Stimulated activated CD8-positive, alpha-beta memory T cell treated with anti-CD3 and anti-CD28 coated beads, Interleukin-4, amount 100 ng/mL, for 4 hours (primary cell): ENCODE measurements around the gene VWA2.

Experiments
- DNase-seq, 2 donors: peaks; one replicate each; pipeline ENCODE4 v3.0.0-alpha.2; 2020; ENCODE audit warnings: low read depth in 2 of 2, low spot score in 1 of 2

The VWA2 gene

DNA sequence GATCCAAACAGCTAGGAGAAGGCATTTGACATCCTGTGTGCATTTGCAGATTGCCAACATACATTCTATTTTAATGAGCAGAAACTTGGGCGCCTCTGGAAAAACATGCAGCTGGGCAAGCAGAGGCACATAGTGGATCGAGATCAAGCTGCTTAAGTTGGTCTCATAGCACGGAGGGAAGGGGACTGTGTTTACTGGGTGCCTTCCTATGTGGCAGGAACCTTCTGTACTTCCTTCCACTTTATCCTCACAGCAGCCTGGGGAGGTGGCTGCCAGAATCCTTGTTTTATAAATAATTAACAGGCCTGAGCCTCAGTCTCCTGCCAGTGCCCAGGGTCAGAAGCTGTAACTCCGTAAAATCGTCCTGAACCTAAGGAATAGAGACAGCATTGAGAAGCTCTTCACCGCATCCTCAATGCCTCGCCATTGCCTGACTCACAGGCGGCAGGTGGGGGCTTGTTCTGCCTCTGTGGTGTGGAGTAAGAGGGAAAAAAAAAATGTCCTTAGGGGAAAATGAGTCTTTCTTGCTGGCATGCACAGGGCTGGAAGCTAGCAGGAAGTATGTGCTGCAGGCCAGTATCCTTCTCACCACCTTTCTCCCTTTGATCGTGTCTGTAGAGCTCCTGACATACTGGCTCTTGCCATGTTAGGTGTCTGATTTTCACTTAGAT is 6.2 kb downstream of the VWA2 start:
- DNase-seq, result no peak

DNA sequence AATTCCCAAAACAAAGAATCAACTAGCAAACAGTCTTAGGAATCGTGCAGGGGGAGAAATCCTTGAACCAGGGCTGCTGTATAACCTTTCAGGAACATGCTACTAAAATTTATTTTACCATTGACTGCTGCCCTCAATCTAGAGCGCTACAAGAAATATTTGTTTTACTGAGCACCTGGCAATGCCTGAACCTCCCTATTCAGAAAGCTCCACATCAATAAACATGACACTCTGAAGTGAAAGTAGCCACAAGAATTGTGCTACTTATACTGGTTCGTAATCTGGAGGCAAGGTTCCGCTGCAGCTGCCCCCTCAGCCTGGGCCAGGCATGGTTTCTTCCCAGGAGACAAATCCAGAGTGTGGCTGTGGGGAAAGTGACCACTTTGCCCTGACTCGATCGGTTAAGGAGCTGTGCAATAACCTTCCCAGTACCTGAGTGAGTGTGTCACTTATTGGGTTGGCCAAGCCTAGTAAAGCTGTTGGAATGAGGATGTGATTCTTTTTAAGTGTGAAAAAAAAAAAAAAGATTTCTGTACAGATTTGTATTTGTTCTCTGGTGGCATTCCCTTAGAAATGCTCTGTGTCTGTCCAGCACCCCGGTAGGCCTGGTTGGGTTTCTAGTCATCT is 7.7 kb downstream of the VWA2 start:
- no peak for DNase-seq

DNA sequence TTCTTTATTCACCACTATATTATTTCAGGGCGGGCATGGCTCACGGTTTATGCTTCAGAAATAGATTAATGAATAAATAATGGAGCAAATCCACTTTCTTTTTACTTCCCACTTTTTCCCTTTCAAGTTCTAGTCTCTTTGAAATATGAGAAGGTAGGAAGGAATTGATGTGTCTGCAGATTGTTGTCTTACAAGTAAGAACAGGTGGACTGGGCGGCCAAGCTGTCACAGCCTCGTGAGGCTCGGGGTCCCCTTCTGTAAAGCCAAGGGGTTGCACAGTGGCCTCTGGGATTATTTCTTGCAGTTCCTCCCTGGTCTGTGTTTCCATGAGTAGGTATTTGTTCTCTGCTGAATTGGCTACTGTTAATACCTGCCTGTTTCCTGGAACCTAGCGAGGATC is 11.2 kb downstream of the VWA2 start:
- DNase-seq, result no peak

DNA sequence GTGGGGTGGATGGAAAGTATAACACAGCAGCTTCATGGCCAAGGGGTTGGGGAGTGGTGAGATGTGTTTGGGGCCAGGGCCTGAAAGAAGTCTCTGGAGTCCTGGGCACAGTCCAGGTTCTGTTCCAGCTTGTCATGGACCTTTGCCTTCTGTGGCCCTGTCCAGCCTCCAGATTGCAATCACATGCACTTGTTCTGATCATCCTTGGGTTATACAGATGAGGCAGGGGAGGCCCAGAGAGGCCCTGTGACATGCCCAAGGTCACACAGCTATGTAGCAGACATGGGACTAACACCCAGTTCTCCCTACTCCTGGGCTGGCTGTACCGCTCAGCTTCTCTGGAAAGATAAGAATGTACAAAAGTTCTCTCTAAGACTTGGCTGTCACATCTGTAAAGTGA is 11.7 kb downstream of the VWA2 start:
- DNase-seq, result no peak

DNA sequence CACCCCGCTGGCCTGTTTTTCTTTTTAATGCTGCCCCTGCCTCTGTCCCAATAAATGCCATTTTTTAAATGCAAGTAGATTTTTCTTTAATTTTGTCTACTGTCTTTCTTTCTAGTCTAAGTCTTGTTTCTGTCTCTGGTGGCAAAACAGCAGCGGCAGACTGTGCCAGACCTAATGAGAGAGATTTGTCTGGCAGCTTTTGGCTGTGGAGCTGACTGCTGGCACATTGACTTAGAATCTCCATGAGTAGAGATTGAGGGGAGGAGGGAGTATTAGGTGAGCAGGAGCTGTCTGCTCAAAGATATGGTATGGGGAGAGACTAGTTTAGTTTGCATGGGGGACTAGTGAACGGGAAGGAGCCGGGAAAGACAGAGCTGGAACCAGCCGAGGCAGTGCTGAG is 13.0 kb downstream of the VWA2 start:
- DNase-seq, result no peak

DNA sequence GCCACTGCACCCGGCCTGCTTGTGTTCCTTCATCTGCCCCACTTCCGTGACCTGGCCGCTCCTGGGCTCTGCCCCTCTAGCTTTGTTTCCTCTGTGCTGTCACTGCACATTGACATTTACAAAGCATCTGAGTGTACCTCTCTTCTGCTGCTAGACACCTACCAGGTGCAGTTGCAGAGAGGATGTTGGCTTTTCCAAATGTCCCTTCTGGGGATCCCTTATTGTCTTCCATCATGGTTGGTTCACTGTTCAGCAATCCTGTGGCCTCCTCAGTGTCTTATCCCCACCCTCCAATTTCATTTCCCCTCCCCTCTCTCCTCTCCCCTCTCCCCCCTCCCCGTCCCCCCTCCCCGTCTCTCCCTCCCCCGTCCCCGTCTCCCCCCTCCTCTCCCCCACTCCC is 13.8 kb downstream of the VWA2 start:
- DNase-seq, result no peak

DNA sequence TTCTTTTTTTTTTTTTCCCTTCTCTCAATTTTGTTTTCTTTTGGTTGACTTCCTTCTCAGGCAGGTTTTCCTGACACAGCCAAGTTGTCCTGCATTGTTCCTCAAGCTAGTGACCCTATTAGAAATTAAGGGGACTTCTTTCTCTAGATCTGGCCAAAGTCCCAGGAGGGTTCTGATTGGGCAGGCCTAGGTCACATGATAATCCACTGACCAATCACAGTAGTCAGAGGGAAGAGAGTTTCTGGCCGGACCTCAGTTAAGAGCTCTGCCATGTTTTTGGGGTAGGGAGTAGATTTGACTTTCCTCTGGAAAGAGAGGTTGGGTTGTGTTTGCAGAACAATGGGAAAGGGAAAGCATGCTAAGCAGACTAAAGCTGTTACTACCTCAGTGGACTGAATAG is 16.2 kb downstream of the VWA2 start:
- DNase-seq, result no peak

DNA sequence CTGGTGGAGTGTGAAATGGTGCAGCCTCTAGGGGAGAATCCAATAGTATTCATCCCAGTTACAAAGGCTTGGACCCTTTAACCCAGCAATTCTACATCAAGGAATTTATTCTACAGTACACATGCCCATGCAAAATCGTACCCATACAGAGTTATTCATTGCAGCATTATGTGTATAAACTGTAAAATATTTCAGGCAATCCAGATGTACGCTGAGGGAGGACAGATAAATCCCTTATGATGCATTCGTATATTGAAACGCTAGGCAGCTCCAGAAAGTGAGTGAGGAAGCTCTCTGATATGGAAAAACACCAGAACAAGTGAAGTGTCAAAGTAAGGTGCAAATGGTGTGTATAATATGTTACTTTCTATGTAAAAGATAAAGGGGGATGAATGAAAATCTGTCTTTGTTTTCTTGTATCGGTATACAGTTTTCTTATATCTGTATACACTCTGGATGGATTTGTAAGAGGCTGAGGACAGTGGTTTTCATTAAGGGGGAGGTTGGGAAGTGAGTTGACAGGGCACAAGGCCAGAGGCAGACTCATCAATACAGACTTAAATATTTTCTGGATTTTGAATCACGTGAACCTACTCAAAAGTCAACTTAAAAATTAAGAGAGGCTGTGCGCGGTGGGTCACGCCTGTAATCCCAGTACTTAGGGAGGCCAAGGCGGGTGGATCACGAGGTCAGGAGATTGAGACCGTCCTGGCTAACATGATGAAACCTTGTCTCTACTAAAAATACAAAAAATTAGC is 17.1 kb downstream of the VWA2 start:
- DNase-seq, result no peak

DNA sequence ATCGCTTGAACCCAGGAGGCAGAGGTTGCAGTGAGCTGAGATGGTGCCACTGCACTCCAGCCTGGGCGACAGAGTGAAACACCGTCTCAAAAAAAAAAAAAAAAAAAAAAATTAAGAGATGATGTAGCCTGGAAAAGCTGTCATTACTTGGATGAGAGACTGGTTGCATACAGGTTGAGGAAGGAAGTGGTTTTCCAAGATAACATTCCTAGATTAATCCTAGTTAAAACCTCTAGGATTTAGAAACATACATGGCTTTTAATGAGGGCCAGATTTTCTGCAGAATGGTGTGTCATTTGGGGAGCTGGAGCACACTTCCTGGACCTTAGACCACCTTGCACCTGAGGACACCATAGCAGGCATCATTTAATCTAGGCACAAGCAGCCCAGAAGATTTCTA is 17.8 kb downstream of the VWA2 start:
- no peak for DNase-seq

DNA sequence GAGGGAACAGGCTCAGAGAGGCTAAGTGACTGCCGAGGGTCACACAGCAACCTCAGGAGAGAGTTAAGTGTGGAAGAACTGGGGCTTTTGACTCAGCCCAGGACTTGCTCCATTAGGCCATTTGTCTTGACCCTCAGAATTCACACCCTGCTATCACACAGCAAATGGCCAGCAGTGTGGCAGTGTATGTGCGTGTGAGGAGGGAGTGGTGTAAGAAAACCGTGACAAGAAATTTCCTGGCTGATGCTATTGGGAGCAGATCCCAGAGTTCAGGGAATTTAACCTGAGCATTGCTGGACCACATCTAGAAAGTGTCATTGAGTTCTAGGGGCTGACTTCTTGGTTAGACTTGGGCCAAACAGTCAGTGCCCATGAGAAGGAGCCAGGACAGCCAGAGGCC is 18.4 kb downstream of the VWA2 start:
- no peak for DNase-seq

DNA sequence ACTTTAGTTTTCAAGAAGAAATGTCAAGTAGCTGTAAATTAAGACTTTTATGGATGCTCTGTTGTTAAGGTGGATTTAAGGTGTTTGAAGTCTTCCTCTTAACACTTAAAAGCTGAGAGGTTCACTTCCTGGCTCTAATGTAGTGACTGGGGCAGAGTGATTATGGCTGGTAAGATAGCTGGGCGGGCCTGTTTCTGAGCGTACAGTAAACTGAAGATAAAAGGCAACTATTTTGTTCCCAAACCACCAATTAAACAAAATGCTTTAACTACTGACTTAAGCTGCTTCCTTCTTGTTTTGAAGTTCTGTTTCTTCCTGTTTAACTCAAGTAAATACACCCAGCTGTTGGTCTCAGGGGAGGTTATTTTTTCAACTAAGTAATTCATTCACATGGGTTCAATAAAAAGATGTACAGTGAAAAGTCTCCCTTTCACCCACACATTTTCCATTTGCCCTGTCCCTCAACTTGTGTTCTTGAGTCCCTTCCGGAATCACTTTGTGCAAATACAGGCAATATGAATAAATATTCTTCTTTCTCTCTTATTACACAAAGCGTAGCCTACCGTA is 19.3 kb downstream of the VWA2 start:
- no peak for DNase-seq

DNA sequence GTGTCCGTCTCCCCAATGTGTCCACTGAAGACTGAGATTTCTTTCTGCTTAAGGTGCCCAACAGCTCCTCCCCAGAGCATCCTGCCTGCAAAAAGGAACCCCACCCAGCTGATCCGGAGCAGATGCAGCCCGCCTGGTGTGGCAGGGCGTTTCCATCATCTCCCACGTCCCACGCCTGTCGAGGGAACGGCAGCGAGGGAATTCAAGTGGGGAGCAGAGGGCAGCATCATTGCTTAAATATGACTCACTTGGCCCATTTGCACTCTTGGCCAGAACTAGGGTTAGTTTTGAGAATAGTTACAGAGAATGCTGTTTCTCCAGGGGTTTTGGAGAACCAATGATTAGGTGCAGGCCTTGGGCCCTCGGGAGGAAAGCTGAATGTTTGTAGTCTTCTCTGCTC is 20.8 kb downstream of the VWA2 start:
- no peak for DNase-seq

DNA sequence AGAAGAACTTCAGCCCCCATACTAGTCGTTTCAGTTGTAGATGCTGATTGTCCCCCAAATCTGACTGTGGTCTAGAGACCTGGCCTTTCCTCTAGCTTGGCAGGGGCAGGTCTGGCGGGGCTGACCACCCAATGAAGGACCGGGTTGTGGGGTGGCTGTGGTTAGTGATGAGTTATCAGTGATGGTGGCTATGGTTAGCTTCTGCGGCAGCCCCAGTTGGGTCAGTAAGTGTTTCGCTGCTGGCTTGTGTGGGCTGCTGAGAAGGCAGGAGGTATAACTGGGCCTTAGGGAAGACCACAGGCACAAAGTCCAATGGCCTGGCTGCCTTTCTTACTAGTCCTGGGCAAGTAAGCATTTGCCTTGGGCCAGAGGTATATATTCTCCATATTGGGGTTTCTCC is 21.3 kb downstream of the VWA2 start:
- no peak for DNase-seq

DNA sequence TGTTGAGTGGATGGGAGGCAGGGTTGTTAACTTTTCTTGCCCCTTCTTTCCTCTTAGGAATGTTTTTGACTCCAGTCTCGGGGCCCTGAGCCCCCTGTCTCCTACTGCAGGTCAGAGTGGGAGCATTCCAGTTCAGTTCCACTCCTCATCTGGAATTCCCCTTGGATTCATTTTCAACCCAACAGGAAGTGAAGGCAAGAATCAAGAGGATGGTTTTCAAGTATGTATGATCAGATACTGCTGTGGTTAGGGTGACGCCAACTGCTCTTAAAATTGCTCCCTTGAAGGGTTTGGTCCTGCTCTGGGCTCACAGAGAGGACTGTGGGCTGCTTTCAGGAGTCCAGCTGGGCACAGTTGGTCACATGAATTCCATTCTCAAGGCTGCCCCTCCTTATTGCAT is 22.0 kb downstream of the VWA2 start:
- no peak for DNase-seq

DNA sequence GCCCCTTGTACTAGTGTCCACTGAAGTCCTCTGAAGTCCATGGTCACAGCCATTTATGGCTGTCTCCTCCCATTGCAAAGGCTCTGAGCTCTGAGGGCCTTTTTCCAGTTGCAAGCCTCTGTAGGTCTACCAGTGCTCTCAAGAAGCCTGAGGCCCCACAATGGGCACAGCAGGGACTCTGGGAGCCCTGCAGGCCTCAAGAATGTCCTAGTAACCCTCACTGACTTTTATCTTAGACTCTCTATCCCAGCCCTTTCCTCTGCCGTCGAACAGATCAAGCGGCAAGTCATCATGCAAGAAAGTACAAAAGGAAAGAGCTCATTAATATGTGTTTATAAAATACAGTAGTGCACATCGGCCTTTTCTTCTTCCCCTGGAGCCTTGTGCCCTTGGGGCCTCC is 23.4 kb downstream of the VWA2 start:
- DNase-seq, result no peak

DNA sequence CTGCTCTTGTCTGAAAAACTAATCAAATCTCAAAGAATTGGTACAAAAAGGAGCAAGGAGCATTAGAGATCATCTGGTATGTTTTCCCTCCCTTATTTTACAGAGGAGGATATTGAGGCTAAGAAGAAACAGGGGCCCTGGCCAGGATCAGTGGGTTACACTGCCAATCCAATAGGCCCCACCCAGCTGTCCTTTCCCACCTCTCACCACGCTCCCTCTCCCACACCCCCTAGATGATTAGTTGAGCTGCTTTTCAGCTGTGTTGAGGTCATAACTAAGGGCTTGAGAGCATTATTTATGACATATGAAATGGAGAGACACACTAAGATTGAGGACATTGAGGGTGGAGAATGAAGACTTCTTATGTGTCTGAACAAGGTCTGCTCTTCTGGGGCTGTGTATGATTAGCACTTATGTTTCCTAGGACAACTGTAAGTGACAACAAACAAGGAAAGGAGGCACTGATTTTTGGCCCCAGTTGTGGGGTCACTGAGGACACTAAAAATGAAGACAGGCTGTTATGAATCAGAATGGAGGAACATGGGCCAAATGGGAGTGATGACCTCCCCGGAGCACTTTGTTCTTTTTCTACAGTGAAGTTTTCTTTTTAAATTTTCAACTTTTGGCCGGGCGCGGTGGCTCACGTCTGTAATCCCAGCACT is 26.5 kb downstream of the VWA2 start:
- DNase-seq, result no peak

DNA sequence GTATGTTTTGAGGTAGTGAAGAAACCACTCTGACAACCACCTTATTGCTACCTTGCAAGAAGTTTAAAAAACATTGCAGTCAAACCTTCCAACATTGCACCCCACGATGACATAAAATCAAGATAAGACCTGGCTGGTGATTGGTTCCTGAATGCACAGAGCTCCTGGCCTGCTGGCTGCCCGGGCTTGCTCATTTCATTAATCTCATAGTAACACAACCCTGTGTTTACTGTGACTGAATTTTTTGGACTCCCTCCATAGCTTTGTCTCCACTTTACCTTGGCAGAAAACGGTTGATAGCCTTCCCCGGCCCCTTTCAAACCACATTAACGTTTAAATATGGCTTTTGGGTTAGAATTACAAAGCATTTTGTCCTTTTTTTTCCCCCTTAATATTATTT is 27.5 kb downstream of the VWA2 start:
- DNase-seq, result no peak

DNA sequence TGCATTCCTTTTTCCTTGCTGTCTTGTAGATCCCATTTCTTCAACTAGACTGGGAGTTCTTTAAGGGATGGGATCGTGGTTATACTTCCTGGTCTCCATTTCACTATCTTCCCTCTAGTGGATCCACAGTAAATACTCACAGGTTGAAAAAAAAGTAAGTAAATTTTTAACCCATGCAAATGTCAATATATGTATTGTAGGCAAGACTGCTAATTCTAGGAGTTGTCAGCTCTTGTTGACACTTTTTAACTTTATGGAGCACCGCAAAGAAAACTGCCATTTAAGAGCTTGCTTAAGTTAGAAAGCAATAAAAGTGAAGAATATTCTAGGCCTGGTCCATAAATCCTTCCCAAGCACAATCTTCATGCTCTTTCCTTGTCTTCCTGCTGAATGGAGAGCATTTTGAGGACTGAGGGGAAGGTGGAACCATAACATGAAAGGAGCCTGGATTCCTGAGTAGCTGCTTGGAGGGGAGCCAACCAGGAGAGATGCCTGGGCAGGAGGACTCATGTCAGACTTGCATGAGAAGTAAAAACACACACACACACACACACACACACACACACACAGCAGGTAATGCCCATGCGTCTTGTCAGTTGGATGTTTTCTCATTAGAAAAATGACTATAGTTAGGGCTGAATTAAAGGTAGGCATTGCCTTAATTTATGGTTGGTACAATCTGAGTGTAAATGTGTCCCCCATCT is 32.2 kb downstream of the VWA2 start:
- no peak for DNase-seq

DNA sequence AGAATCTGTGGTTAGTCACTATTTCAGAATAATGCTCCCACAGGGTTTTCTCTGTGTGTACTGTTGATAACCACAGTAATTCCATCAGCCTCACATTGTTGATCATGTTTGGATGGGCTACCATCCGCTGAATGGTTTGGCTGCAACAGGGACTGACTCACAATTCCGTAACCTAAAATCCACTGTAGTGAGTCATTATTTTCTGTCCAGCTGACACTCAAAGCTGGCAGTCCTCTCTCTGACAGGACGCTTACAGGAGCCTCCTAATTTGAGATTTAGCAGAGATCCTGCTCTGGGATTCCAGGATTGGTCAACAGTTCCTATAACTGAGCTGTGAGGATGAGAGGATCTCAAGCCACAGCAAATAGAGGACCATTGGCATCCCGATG is 32.7 kb downstream of the VWA2 start:
- no peak for DNase-seq

DNA sequence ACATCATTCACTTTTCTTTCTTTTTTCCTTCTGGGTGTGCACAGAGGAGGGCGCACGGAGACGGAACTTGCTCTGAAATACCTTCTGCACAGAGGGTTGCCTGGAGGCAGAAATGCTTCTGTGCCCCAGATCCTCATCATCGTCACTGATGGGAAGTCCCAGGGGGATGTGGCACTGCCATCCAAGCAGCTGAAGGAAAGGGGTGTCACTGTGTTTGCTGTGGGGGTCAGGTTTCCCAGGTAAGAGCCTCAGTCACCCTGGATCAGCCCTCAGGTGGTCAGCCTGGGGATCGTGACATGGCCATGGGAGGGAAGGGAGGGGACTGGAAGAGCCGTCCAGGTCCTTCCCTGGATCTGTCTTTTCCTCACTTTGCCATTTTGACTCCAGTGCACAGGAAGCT is 33.6 kb downstream of the VWA2 start:
- DNase-seq, result no peak

DNA sequence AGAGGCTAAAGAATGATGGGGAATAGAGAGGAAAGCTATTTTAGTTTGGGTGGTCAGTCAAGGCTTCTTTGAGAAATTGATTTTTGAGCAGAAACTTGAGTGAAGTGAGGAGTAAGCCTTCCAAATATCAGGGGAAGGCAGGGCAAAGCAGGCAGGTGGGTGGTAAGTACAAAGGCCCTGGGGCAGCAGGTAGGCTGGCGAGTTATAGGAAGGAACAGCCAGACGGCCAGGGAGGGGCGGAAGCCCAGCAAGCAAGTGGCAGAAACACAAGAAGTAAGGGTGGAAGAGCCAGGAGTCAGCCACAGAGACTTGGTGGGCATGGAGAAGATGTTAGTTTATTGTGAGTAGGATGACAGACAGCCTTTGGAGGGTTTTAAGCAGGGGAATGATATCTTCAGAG is 34.9 kb downstream of the VWA2 start:
- no peak for DNase-seq
